A673 (cell line): ENCODE results near the gene TFR2. TPM values are rescaled to one million over a fixed set of nuclear protein-coding genes. Genes with fewer than 3 reads are reported as not detected.

Experiments used
- BruUV-seq: library from RNA; stranded (reverse); fragments of 400-500 nt; replicated peaks from 2 replicates; lab custom pipeline; 2021; lab: Mats Ljungman, UMichigan
- CTCF ChIA-PET: fragments of 300-600 bp; sonication (Branson Sonifier 250); formaldehyde crosslinking; loops from one replicate; lab custom pipeline; 2022; ENCODE audit warnings: antibody characterized with exemption; lab: Charles Lee
- POLR2A ChIA-PET: fragments of 300-600 bp; sonication (Branson Sonifier 250); formaldehyde crosslinking; loops from one replicate; lab custom pipeline; 2022; ENCODE audit warnings: antibody characterized with exemption; ENCODE audit not compliant: low non-redundant PET; lab: Charles Lee
- DNase-seq: peaks from one replicate; pipeline ENCODE4 v3.0.0-alpha.2; 2015; ENCODE audit warnings: low spot score
- H3K27ac ChIP-seq: fragments of 200-600 bp; sonication (generic); 2 replicates; pipeline ENCODE4 v1.5.1; 2016; ENCODE audit warnings: mixed run types, low read depth, mild to moderate bottlenecking, mixed read lengths, antibody characterized with exemption, low read length; ENCODE audit not compliant: poor library complexity, severe bottlenecking
- H3K27me3 ChIP-seq: fragments of 200-600 bp; sonication (generic); replicated peaks from 2 replicates; pipeline ENCODE4 v1.6.1; 2017; ENCODE audit warnings: mixed run types, low read depth, mild to moderate bottlenecking, mixed read lengths, antibody characterized with exemption, low read length; ENCODE audit not compliant: insufficient read depth, poor library complexity
- H3K36me3 ChIP-seq: fragments of 200-600 bp; sonication (generic); 2 replicates; pipeline ENCODE4 v1.6.1; 2016; ENCODE audit warnings: mixed run types, mild to moderate bottlenecking, mixed read lengths, antibody characterized with exemption, low read length; ENCODE audit not compliant: insufficient read depth, poor library complexity, severe bottlenecking
- H3K4me1 ChIP-seq: fragments of 200-600 bp; sonication (generic); 2 replicates; pipeline ENCODE4 v1.6.1; 2017; ENCODE audit warnings: mixed run types, mild to moderate bottlenecking, mixed read lengths, antibody characterized with exemption, low read length; ENCODE audit not compliant: insufficient read depth, poor library complexity, severe bottlenecking
- H3K4me3 ChIP-seq: fragments of 200-600 bp; sonication (generic); 2 replicates; pipeline ENCODE4 v1.5.1; 2016; ENCODE audit warnings: low read depth, mixed run types, mild to moderate bottlenecking, mixed read lengths, low read length; ENCODE audit not compliant: poor library complexity, severe bottlenecking
- H3K9me3 ChIP-seq: fragments of 200-600 bp; sonication (generic); 2 replicates; pipeline ENCODE4 v1.6.1; 2016; ENCODE audit warnings: mixed run types, low read depth, mild to moderate bottlenecking, mixed read lengths, antibody characterized with exemption, low read length; ENCODE audit not compliant: poor library complexity, severe bottlenecking
- EZH2 ChIP-seq: fragments of 200-600 bp; sonication (generic); IDR thresholded peaks from 2 replicates; pipeline ENCODE4 v1.6.1; 2017; ENCODE audit warnings: borderline replicate concordance, low read depth, mild to moderate bottlenecking, mixed read lengths, antibody characterized with exemption, low read length; ENCODE audit not compliant: poor library complexity, severe bottlenecking
- intact Hi-C: fragments of 100-400 bp; cut with micrococcal nuclease; formaldehyde crosslinking; loops from one replicate; pipeline ENCODE4 v1.10.0; 2022; ENCODE audit not compliant: unreplicated experiment
- total RNA-seq: library from RNA; stranded (reverse); gene quantifications from 2 replicates; pipeline ENCODE4 v1.2.3, GENCODE V29; 2021
- TF ChIP-seq, protein P1 (sequence below): fragments of 300-800, 200-600 bp; sonication (generic); conservative IDR thresholded peaks from 2 replicates; pipeline ENCODE4 v1.5.1; 2017; ENCODE audit warnings: low read depth, mild to moderate bottlenecking, antibody characterized with exemption, low read length, moderate library complexity, mixed read lengths

Gene TFR2
- total RNA-seq, 1 experiment from 2014 or later = 2.0 TPM

DNA sequence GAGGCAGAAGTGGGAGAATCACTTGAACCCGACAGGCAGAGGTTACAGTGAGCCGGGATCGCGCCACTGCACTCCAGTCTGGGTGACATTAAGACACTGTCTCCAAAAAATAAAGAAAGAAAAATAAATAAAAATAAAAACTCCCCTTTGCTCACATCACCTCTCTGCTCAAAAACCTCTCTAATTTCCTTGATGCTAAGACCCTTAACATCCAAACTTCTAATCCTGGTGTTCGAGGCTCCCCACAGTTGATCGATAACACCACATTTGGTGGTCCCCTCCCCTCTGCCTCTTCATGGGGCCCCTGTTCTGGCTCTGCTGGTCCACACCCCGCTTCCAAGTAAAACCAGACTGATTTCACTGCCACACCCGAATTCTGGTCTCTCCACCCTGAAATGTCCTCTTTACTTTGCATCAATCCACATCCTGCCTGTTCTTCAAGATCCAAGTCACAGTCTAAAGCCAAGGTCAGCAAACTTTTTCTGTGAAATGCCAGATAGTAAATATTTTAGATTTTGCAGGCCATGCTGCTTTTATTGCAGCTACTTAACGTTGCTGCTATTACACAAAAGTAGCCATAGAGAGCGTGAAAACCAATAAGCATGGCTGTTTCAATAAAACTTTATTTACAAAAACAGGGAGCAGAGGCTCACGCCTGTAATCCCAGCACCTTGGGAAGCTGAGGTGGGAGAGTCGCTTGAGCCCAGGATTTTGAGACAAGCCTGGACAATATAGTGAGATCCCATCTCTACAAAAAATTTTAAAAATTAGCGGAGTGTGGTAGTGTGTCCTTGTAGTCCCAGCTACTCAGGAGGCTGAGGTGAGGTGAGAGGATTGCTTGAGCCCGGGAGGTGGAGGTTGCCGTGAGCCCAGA lies 17.2 kb downstream of the TFR2 start:
- no peak for DNase-seq
- Histone ChIP-seq H3K9me3 (no peaks in the 10 kb centered on the region), H3K27ac (no peak overlapping the region), H3K4me1 (peaks cover 3% of the 10 kb centered on the region), H3K36me3 (no peaks in the 10 kb centered on the region), H3K27me3 (no peaks in the 10 kb centered on the region), H3K4me3 (no peak overlapping the region)
- intact Hi-C loops = no loop called here
- CTCF ChIA-PET = no interaction called here
- TF ChIP-seq, protein P1, sequence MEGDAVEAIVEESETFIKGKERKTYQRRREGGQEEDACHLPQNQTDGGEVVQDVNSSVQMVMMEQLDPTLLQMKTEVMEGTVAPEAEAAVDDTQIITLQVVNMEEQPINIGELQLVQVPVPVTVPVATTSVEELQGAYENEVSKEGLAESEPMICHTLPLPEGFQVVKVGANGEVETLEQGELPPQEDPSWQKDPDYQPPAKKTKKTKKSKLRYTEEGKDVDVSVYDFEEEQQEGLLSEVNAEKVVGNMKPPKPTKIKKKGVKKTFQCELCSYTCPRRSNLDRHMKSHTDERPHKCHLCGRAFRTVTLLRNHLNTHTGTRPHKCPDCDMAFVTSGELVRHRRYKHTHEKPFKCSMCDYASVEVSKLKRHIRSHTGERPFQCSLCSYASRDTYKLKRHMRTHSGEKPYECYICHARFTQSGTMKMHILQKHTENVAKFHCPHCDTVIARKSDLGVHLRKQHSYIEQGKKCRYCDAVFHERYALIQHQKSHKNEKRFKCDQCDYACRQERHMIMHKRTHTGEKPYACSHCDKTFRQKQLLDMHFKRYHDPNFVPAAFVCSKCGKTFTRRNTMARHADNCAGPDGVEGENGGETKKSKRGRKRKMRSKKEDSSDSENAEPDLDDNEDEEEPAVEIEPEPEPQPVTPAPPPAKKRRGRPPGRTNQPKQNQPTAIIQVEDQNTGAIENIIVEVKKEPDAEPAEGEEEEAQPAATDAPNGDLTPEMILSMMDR = no peak
- TF ChIP-seq EZH2 = no peak
- no TSS peak for BruUV-seq
- POLR2A ChIA-PET = interaction anchor here (0.6 kb wide), 1 partner anchor 81 kb away, joined by 7 read pairs; no protein-coding TSS in a partner anchor

DNA sequence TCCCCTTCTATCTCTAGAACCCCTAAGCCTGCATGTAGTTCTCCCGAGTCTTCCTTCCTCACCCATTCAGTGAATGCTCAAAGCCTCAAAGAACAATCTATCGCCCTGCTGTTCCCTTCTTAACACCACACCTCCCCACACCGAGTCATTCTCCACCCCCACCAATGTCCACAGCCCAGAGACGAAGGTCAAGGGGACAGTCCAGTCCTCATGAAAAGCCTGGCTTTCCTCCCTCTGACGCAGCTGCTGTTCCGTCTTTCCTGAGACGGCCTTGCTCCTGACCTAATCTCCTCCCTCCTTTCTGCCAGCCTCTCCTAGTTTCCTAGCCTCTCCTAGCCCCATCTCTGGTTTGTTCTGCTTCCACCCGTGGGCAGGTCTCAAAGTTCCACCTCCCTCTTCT lies 19.8 kb downstream of the TFR2 start:
- H3K27me3 ChIP-seq = no peaks in the 10 kb centered on the region
- no TSS peak for BruUV-seq
- no peak for DNase-seq
- no peaks in the 10 kb centered on the region for H3K36me3 ChIP-seq
- ChIA-PET POLR2A (no interaction called here), CTCF (no interaction called here)
- intact Hi-C loops = no loop called here
- H3K4me1 ChIP-seq = peaks cover 3% of the 10 kb centered on the region
- no peak overlapping the region for H3K27ac ChIP-seq
- no peak overlapping the region for H3K4me3 ChIP-seq
- TF ChIP-seq EZH2 = no peak
- TF ChIP-seq, protein P1 = no peak
- no peaks in the 10 kb centered on the region for H3K9me3 ChIP-seq

DNA sequence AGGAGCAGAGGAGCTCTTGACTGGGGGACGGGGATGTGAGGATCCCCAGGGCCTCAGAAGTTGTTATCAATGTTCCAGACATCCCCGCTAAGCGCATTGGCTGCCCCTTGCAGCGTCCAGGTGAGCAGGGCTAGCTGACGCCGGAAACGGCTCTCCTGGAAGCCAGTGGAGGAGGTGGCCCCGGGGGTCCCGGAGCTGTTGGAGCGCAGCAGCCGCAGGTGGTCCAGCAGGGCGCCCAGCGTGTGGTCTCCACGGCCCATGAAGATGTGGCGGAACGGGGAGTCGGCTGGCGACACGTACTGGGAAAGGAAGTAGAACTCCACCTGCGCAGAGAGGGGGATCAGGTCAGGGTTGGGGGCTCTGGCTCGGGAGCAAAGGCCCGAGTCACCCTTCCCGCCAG lies 20.5 kb downstream of the TFR2 start:
- H3K9me3 ChIP-seq = no peaks in the 10 kb centered on the region
- DNase-seq = no peak
- no peaks in the 10 kb centered on the region for H3K27me3 ChIP-seq
- H3K4me3 ChIP-seq = no peak overlapping the region
- no peaks in the 10 kb centered on the region for H3K4me1 ChIP-seq
- no peak overlapping the region for H3K27ac ChIP-seq
- intact Hi-C loops = no loop called here
- POLR2A ChIA-PET = interaction anchor here (0.6 kb wide), 1 partner anchor 200 kb away, joined by 3 read pairs; no protein-coding TSS in a partner anchor
- TF ChIP-seq, protein P1 = no peak
- no peak for TF ChIP-seq EZH2
- CTCF ChIA-PET = no interaction called here
- H3K36me3 ChIP-seq = no peaks in the 10 kb centered on the region
- BruUV-seq = no TSS peak
